ENCODE data around the gene SLC18A2.
A peak's percentile ranks its signal among the peaks of the same experiment; 100 is the strongest.
"Not testable (repeated sequence)": the region's sequence is repeated elsewhere in the genome, so short reads cannot be mapped to it uniquely, and the experiment has no call there.

Gene SLC18A2

GRCh38 chr10:117240621-117241529, at the start of gene SLC18A2:
Gene SLC18A2 (plus strand): TSS chr10:117241114. CDS start chr10:117241694, 580 bp downstream.
- no peak for DNase-seq

GRCh38 chr10:117197189-117197588, 43.7 kb upstream of the SLC18A2 start, which contains the start of gene KCNK18:
Gene KCNK18 (plus strand): TSS chr10:117197489. CDS start chr10:117197489, 0 bp downstream.
- DNase-seq = no peak

DNA sequence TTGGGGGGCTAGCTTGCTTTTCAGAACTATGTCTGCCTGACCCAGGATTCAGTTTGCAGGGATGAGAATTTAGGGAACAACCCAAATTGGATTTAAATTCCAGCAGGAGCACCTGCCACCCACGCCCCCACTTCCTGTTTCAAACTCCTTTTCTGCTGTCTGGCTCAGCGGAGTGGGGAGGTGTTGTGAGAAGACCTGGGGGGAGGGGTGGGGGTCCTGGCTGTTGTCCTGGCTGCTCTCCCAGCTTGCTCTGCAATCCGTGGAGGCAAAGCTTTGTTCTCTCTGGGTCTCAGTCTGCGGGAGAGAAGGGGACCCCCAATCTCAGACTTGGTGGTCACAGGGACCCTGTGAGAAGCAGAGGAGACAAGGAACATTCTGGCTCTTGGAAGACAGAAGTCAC, 42.8 kb upstream of the SLC18A2 start:
- no peak for DNase-seq

DNA sequence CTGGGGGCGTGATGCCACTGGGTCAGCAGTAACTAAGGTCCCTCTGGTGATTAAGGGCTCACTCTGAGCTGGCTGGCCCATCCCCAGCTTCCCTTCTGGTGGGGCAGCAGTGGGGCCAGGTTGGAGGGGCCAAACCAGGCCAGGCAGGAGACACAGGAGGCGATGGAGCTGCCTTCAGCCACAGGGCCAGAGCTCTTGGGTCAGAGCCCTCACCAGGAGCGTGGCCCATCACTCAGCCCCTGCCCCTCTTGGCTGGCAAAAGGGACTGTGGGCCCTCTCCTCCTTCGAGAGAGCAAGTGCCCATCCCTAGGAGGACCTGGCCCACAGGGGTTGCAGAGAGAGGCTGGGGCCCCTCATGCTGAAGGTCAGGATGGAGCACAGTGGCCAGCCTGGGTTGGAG, 39.1 kb upstream of the SLC18A2 start:
- DNase-seq = no peak

DNA sequence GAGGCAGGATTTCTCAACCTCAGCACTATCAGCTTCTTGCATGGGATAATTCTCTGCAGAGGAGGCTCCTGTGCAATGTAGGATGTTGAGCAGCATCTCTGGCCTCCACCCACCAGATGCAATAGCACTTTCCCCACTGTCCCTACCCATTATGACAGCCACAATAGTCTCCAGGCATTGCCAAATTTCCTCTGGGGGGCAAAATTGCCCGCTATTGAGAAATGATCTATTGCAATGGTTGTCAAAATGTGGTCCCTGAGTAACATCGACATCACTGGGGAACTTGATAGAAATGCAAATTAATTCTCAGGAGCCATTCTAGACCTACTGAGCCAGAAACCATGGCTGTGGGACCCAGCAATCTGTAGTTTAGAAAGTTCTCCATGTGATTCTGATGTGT, 36.6 kb upstream of the SLC18A2 start:
- no peak for DNase-seq

DNA sequence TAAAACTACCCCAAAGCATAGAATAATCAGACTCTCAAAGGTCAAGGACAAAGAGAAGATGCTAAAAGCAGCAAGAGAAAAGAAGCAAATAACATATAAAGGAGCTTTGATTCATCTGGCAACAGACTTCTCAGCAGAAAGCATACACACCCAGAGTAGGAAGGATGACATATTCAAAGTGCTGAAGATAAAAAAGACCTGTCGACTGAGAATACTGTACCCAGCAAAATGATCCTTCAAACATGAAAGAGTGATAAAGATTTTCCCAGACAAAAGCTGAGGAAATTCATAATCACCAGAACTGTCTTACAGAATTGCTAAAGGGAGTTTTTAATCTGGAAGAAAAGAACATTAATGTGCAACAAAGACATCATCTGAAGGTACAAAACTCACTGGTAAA, 28.7 kb upstream of the SLC18A2 start:
- no peak for DNase-seq

GRCh38 chr10:117214401-117214800, 26.5 kb upstream of the SLC18A2 start:
- DNase-seq = no peak

DNA sequence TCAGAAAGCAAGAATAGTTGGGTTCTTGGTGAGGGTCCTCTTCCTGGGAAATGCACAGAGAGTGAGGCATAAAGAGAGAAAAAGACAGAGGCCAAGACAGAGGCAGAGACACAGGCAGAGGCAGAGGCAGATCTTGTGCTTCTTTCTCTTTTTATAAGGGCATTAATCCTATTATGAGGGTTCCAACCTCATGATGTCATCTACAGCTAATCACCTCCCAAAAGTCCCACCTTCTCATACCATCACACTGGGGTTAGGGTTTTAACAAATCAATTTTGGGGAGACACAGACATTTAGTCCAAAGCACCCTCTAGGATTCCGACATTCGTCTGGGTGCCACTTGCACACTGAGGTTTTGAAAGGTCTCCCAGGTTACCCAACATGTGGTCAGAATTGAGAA, 25.8 kb upstream of the SLC18A2 start:
- DNase-seq = no peak

- no peak for DNase-seq
Measured at GRCh38 chr10:117216028-117216427, 24.9 kb upstream of the SLC18A2 start.

- DNase-seq = peak; percentile 66
Measured at GRCh38 chr10:117216611-117217195, 24.2 kb upstream of the SLC18A2 start.

DNA sequence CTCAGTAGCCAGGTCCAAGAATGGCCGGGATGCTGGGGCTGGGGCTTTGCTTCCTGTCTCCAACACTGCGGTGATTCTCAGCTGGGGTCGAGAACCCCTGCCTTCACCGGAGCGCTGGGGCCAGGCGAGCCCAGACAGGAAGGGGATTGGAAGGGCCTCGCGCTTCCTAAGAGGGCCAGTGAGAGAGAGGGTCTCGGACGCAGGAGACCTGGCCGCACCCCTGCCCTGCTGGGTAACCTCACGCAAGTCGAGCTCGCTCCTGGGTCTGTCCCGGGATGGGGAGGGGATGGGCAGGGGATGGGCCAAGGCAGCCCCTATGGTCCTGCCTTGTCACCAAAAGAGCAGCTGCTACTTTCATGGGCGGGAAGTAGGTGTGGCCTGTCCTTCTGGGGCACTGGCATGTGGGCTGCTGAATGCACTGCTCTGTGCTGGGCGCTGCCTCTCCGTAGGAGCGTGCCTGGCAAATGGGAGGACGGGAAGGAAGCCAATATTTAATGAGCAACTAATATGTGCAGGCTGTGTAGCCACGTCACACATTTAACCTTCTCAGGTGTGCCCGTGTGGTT, 23.6 kb upstream of the SLC18A2 start:
- DNase-seq = peak; percentile 32

DNA sequence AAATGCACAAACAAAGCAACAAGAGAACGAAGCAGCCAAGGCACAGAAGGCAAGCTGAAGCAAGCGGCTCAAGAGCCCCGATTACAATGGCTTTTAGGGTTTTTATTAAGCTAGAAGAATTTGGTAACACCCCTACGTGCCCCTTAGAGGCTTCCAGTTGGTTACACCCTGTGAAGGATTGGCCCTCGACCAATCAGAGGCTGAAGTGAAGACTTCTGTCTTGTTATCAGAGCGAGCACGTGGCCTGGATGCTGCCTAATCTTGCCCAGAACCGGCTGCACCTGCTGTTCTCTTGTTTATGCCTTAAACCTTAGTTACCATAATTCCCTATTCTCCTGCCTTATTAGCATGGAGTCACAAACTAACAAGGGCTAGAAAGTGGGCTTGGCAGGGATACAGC, 22.3 kb upstream of the SLC18A2 start:
- no peak for DNase-seq

DNA sequence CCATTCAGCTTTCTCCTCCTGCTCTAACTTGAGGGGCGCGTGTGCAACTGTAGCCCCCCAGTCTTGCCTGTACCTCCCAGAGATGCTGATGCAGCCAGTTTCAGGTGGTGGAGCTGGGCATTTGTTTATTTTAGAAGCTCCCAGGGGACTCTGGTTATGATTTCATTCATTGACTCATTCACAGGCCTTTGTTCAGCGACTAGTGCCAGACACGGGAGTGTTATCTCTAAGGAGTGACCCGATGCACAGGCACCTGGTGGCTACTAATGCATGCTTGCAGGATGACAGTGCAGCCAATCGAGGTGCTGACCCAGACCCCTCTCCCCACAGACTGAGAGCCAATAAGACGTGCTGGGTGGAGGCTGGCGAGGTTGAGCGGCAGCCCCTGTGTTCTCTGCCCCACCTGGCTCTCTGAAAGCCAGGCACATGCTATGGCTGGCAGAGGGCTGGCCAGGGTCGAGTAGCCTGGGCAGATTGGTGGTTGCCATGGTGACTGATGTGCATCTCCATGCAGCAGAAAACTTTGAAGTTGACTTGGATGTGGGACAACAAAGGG, 19.7 kb upstream of the SLC18A2 start:
- no peak for DNase-seq

GRCh38 chr10:117222552-117222951, 18.4 kb upstream of the SLC18A2 start:
- no peak for DNase-seq

GRCh38 chr10:117222976-117223692, 17.8 kb upstream of the SLC18A2 start:
- no peak for DNase-seq

DNA sequence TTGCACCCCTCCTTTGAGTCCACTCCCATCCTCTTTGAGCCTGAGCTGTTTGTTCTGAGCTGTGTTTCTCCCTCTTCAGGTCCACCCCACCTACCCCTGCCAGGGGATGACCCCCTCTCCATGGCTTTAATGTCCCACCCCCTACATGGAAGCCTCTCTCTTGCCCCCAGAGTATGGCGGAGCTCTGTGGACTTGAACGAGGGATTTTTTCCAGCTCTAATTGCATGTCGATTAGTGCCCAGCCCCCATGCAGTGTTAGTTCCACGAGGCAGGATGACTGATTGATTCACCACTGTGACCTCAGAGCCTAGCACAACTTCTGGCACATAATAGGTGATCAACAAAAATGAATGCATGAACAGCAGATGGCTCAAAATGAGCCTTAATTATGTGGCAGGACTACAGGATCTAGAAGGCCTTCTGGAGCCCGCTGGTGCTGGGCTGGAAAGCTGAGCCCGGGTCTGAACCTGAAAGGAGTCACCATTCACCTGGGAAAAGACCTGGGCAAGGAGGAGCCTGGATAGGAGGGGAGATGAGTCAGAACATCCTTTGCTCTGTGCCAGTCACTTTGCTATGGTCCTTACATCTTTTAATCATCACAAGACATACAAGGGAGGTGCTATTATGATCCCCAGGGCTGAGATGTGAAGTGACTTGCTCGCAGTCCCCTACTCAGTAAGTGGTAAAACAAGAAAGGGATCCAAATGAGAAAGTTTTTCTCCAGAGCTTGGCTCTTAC, 17.1 kb upstream of the SLC18A2 start:
- no peak for DNase-seq

- no peak for DNase-seq
Measured at GRCh38 chr10:117224881-117225280, 16.0 kb upstream of the SLC18A2 start.

GRCh38 chr10:117226813-117227451, 14.0 kb upstream of the SLC18A2 start:
- DNase-seq = no peak

DNA sequence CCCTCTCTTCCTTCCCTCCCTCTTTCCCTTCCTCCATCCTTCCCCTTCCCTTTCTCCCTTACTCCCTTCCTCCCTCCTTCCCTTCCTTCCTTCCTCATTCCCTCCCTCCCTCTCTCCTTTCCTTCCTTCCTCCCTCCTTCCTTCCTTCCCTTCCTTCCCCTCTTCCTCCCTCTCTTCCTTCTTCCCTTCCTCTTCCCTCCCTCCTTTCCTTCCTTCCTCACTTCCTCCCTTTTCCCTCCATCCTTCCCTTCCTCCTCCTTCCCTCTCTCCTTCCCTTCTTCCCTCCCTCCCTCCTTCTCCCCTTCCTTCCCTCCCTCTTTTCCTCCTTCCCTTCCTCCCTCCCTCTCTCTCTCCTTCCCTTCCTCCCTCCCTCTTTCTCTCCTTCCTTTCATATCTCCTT, 12.7 kb upstream of the SLC18A2 start:
- no peak for DNase-seq

DNA sequence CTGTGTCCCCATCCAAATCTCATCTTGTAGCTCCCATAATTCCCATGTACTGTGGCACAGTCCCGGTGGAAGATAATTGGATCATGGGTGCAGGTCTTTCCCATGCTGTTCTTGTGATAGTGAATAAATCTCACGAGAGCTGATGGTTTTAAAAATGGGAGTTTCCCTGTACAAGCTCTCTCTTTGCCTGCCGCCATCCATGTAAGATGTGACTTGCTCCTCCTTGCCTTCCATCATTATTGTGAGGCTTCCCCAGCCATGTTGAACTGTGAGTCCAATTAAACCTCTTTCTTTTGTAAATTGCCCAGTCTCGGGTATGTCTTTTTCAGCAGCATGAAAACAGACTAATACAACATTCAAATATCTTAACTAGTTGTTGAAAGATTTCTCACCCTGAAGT, 10.8 kb upstream of the SLC18A2 start:
- not testable (repeated sequence) for DNase-seq

- no peak for DNase-seq
Measured at GRCh38 chr10:117237401-117237991, 3.4 kb upstream of the SLC18A2 start.
